T-helper 1 cell treated with Interleukin-12 subunit alpha and Interleukin-12 subunit beta and Interleukin-4 antibody, amounts not matched to agents 30 ng/mL and 1 ng/mL, for 36 hours (primary cell): ENCODE data around the gene MYB. TPM values are rescaled to one million over a fixed set of nuclear protein-coding genes. Genes with fewer than 3 reads are reported as not detected.

Source experiments
- total RNA-seq: library from RNA; stranded (reverse); gene quantifications from 2 replicates; pipeline ENCODE4 v1.2.3, GENCODE V29; 2022

Gene MYB
- total RNA-seq, 1 donor from 2014 or later, result 58.3 TPM

Other genes with a start within 250 kb of the MYB start
- 2.8 and 4.5 TPM in 2 replicates for gene ALDH8A1, start 231.2 kb upstream of the MYB start, total RNA-seq
- 104 and 105 TPM in 2 replicates for gene HBS1L, start 126.5 kb upstream of the MYB start, total RNA-seq